ENCODE results near the gene PML. TPM values are rescaled to one million over a fixed set of nuclear protein-coding genes. Genes with fewer than 3 reads are reported as not detected.
"Not testable (repeated sequence)": the region's sequence is repeated elsewhere in the genome, so short reads cannot be mapped to it uniquely, and the experiment has no call there.

The PML gene
- total RNA-seq, 1 donor = 31.9 TPM

DNA sequence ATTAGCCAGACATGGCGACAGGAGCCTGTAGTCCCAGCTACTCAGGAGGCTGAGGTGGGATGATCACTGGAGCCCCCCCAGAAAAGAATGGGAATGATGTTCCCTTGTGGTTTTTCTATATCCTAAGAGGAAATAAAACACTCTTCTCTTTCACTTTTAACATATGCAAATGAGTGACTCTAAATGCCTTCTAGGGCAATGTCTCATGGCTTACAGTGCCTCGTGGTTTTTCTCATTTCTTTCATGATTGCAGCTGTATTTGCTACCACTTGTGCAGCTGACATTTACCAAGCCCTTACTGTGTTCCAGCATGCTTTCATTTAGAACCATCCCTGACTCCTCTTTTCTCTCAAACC is 28.8 kb upstream of the PML start:
- no peak for DNase-seq (ENCODE audit: low read depth)
- TF ChIP-seq, protein P1, sequence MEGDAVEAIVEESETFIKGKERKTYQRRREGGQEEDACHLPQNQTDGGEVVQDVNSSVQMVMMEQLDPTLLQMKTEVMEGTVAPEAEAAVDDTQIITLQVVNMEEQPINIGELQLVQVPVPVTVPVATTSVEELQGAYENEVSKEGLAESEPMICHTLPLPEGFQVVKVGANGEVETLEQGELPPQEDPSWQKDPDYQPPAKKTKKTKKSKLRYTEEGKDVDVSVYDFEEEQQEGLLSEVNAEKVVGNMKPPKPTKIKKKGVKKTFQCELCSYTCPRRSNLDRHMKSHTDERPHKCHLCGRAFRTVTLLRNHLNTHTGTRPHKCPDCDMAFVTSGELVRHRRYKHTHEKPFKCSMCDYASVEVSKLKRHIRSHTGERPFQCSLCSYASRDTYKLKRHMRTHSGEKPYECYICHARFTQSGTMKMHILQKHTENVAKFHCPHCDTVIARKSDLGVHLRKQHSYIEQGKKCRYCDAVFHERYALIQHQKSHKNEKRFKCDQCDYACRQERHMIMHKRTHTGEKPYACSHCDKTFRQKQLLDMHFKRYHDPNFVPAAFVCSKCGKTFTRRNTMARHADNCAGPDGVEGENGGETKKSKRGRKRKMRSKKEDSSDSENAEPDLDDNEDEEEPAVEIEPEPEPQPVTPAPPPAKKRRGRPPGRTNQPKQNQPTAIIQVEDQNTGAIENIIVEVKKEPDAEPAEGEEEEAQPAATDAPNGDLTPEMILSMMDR (IDR thresholded peaks at IDR 0.05; ENCODE audit: insufficient read depth, low read length) = no peak
- H3K4me3 ChIP-seq (ENCODE audit: low read depth, low read length) = no peak overlapping the region

DNA sequence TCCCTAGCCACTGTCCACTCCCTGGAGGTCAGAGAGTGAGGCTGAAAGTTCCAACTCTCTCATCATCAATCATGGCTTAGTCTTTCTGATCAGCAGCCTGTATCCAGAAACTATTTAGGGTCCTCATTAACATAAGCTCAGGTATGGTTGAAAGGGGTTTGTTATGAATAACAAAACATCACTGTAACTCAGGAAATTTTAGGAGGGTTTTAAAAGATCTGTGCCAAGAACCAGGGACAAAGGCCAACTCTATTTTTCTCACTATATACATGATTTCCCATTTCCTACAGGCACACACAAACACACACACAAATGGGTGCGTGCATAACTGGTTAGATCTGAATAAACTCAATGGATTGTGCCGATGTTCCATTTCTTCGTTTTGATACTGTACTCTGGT is 26.1 kb upstream of the PML start:
- no peak overlapping the region for H3K4me3 ChIP-seq (ENCODE audit: low read depth, low read length)
- DNase-seq (ENCODE audit: low read depth) = no peak
- TF ChIP-seq, protein P1 (IDR thresholded peaks at IDR 0.05; ENCODE audit: insufficient read depth, low read length) = no peak

GRCh38 chr15:73969151-73969759 is 25.3 kb upstream of the PML start:
- no peak for DNase-seq (ENCODE audit: low read depth)
- TF ChIP-seq, protein P1 (IDR thresholded peaks at IDR 0.05; ENCODE audit: insufficient read depth, low read length) = no peak
- no peak overlapping the region for H3K4me3 ChIP-seq (ENCODE audit: low read depth, low read length)

DNA sequence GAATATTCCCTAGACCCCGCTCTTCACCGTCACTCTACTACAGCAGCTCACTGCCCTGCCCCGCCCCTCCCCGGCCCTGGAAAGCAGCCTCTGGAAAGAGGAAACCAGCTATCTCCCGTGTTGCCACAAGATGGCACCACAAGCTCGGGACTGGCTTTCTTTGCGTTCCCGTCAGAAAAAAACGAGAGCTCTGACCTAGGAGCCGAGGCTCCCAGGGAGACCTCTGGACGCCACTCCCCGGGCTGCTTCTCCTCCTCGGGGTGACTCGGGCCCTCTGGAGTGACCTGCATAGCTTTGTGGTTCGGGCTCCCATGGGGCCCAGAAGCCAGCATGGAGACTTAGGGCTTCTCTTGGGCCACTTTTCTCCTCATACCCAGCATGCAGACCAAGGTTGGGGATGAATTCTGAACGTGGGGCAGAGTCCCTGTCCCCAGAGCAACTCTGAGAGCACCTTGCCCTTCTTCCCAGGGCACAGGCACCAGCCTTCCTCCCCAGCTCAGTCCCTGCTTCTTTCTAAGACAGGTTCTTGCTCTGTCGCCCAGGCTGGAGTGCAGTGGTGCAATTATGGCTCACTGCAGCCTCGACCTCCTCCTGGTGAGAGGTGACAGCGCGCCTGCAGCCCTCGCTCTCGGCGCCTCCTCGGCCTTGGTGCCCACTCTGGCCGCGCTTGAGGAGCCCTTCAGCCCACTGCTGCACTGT is 21.4 kb upstream of the PML start:
- peak overlapping the region; percentile 34 for H3K4me3 ChIP-seq (ENCODE audit: low read depth, low read length)
- TF ChIP-seq, protein P1 (IDR thresholded peaks at IDR 0.05; ENCODE audit: insufficient read depth, low read length) = peak; percentile 91
- DNase-seq (ENCODE audit: low read depth) = peak; percentile 84

DNA sequence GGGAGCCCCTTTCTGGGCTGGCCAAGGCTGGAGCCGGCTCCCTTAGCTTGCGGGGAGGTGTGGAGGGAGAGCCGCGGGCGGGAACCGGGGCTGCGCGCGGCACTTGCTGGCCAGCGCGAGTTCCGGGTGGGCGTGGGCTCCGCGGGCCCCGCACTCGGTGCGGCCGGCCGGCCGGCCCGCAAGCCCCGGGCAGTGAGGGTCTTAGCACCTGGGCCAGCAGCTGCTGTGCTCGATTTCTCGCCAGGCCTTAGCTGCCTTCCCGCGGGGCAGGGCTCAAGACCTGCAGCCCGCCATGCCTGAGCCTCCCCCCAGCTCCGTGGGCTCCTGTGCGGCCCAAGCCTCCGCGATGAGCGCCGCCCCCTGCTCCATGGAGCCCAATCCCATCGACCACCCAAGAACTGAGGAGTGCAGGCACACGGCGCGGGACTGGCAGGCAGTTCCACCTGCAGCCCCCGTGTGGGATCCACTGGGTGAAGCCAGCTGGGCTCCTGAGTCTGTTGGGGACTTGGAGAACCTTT is 20.8 kb upstream of the PML start:
- H3K4me3 ChIP-seq (ENCODE audit: low read depth, low read length); DNase-seq (ENCODE audit: low read depth): not testable (repeated sequence)

- not testable (repeated sequence) for H3K4me3 ChIP-seq (ENCODE audit: low read depth, low read length)
- DNase-seq (ENCODE audit: low read depth) = peak; percentile 44
These were observed 18.9 kb upstream of the PML start for GRCh38 chr15:73975440-73976125.

DNA sequence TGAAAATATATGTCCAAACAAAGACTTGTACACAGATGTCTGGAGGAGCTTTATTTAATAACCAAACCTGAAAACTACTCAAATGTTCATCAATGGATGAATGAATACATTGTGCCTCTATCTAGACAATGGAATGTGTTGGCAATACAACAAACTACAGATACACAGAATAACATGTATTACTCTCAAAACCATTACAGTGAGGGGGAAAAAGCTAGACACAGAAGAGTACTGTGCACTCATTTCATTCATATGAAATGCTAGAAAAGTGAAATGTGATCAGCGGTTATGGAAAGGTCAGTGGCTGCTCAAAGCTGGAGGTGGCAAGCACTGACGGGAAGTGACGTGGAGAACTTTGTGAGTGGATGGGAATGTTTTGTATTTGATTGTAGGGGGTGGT is 15.6 kb upstream of the PML start:
- DNase-seq (ENCODE audit: low read depth) = no peak

More for the DNA sequence above, 15.6 kb upstream of the PML start:
- TF ChIP-seq, protein P1 (IDR thresholded peaks at IDR 0.05; ENCODE audit: insufficient read depth, low read length) = no peak
- H3K4me3 ChIP-seq (ENCODE audit: low read depth, low read length) = no peak overlapping the region
